CD4-positive, alpha-beta T cell treated with Interleukin-6 at 100 ng/mL for 8 hours (primary cell): ENCODE data around the gene HIPK1.

Experiments used
- DNase-seq: peaks from one replicate; pipeline ENCODE4 v3.0.0-alpha.2; 2020; ENCODE audit warnings: mixed read lengths, low spot score

The HIPK1 gene

GRCh38 chr1:113913887-113914664 is 15.0 kb upstream of the HIPK1 start:
- no peak for DNase-seq

- DNase-seq, result no peak
These were observed 12.2 kb upstream of the HIPK1 start for GRCh38 chr1:113916974-113917373.

GRCh38 chr1:113917400-113918082 is 11.6 kb upstream of the HIPK1 start:
- DNase-seq, result no peak

GRCh38 chr1:113918243-113918642 is 10.9 kb upstream of the HIPK1 start:
- DNase-seq, result no peak

- DNase-seq, result no peak
These were observed 6.2 kb upstream of the HIPK1 start for GRCh38 chr1:113922957-113923356.

- no peak for DNase-seq
These were observed 4.7 kb upstream of the HIPK1 start for GRCh38 chr1:113924473-113924872.

GRCh38 chr1:113928187-113928930 is 765 bp upstream of the HIPK1 start:
- no peak for DNase-seq

GRCh38 chr1:113929750-113930498 is 800 bp downstream of the HIPK1 start:
- DNase-seq, result peak; percentile 51

GRCh38 chr1:113930499-113931161 is 1.5 kb downstream of the HIPK1 start:
- DNase-seq, result peak; percentile 69

GRCh38 chr1:113931451-113931851 is 2.3 kb downstream of the HIPK1 start:
- DNase-seq, result peak; percentile 46

GRCh38 chr1:113934006-113934405 is 4.9 kb downstream of the HIPK1 start:
- no peak for DNase-seq

- no peak for DNase-seq
These were observed 5.5 kb downstream of the HIPK1 start for GRCh38 chr1:113934511-113935055.

GRCh38 chr1:113935176-113935575 is 6.1 kb downstream of the HIPK1 start:
- DNase-seq, result no peak

GRCh38 chr1:113935970-113936369 is 6.8 kb downstream of the HIPK1 start:
- no peak for DNase-seq

GRCh38 chr1:113937146-113937545 is 8.0 kb downstream of the HIPK1 start:
- DNase-seq, result no peak

GRCh38 chr1:113938192-113938591 is 9.1 kb downstream of the HIPK1 start:
- no peak for DNase-seq

- DNase-seq, result peak; percentile 36
These were observed 11.5 kb downstream of the HIPK1 start for GRCh38 chr1:113940365-113941244.

GRCh38 chr1:113941245-113941559 is 12.1 kb downstream of the HIPK1 start:
- DNase-seq, result no peak

- DNase-seq, result no peak
These were observed 13.4 kb downstream of the HIPK1 start for GRCh38 chr1:113942527-113942926.

- DNase-seq, result no peak
These were observed 14.1 kb downstream of the HIPK1 start for GRCh38 chr1:113943028-113943811.
